Activated CD8-positive, alpha-beta memory T cell treated with anti-CD3 and anti-CD28 coated beads for 48 hours (primary cell): Measurements from ENCODE around the gene CCNA1.

Source experiments
- DNase-seq, 3 experiments: peaks; one replicate each; pipeline ENCODE4 v3.0.0-alpha.2; 2020; ENCODE audit warnings: low read depth in 2 of 3, low spot score in 2 of 3

The CCNA1 gene

DNA sequence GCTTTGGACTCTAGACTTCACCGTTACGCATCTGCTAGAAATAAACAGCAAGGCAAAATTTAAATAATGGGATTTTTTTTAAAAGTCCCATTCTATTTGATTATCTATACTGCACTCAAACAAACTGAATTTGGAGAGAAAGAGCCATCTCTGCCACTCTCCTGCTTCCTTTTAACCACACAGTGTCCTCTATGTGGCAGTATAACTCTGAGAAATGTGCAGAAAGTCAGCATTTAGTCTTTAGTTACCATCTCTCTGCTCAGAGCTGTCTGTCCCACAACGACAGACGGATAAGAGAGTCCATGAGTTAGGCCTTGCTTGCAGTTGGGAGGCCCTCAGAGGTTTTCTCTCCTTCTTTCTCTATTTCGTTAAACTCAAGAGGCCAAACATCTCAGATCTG, 21.2 kb downstream of the CCNA1 start:
- no peak for DNase-seq

DNA sequence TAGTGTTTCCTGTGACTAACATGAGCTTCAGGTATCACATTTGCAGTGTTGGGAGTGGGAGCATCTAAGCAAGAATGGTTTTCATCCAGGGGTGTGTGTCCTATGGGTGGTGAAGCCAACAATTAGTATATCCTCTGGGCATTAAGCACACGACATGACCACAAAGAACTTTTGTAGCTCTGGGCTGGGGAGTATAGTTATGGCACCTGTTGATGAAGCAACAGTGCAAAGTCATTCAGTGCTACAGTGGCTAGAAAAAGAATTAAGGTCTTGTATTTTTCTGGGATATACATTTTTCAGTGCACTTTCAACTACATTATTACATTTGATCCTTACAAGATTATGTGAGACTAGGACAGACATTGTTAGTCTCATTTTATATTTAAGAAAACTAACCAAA, 21.8 kb downstream of the CCNA1 start:
- DNase-seq: no peak

DNA sequence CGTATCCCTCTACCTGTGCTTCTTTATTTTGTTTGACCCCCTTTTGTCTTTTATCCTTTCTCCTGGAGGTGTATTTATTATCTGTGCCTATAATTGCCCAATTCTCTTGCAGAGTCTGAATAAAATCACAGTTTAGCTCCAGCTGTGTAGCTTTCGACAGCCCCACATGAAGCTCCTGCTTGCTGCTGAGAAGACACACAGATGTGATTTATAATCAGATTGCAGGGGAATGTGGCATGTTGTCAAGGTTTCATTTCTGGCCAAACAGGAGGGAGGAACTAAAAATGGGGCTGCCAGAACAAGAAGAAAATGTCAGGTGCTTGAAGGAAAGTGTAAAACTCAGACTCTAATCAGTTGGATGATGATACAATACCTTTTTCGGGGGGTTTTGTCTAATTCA, 22.7 kb downstream of the CCNA1 start:
- DNase-seq: no peak

DNA sequence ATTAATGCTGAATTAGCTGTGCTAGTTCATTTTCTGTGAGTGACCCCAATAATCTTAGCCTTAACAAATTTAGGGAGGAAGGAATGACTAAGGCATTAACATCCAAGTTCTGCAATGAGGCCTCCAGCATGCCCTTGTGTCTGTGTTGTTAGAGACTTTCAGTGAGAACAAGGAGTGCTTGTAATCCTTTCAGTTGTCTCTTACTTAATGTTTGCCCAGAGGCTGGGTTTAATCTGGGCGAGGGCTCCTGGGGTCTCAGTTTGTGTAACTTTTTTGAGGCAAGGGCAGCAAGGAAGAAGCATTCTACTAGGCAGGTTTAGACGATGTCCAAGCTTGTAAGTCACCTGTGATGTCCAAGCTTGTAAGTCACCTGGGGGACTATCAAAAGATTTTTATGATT, 24.3 kb downstream of the CCNA1 start:
- no peak for DNase-seq

DNA sequence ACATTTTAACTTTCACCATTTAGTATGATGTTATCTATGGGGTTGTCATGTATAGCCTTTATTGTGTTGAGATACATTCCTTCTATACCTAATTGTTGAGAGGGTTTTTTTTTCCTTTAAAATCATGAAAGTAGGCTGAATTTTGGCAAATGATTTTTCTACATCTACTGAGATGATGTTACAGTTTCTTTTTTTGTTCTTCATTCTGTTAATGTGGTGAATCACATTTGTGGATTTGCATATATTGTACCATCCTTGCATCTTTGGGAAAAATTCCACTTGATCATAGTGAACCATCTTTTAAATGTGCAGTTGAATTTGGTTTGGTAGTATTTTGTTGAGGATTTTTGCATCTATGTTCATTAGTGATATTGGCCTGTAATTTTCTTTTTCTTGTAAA, 29.2 kb downstream of the CCNA1 start:
- DNase-seq: no peak

DNA sequence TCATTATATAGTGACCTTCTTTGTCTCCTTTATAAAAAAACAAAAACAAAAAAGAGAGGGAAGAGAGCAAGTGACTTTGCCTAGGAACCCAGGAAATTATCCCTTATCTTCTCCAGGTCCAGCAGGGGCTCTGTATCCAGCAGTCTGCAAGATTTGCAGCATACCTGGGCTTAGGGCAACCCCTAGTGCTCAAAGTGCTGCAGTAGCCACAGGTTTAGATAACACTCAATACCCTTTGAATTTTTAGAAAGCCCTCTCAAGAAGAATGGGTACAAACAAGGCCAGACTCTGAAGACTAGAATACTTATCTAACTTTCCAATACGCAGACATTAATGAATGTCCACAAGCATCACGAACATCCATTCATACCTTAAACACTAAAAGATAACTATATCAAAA, 43.2 kb downstream of the CCNA1 start:
- no peak for DNase-seq

DNA sequence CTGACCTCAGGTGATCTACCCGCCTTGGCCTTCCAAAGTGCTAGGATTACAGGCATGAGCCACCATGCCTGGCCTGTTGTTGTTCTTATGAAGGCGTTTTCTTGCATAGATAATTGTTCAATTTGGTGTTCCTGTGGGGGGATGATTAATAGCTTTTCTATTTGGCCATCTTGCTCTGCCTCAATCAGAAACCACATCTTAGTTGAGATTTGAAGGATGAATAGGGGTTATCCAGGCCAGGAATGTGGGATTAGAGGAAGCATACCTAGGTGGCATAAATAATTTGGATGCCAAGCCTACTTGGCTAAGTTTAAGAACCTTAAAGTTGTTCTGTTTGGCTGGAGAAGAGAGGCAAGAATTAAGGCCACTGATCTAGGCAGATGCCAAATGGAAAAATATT, 44.4 kb downstream of the CCNA1 start:
- DNase-seq: no peak

DNA sequence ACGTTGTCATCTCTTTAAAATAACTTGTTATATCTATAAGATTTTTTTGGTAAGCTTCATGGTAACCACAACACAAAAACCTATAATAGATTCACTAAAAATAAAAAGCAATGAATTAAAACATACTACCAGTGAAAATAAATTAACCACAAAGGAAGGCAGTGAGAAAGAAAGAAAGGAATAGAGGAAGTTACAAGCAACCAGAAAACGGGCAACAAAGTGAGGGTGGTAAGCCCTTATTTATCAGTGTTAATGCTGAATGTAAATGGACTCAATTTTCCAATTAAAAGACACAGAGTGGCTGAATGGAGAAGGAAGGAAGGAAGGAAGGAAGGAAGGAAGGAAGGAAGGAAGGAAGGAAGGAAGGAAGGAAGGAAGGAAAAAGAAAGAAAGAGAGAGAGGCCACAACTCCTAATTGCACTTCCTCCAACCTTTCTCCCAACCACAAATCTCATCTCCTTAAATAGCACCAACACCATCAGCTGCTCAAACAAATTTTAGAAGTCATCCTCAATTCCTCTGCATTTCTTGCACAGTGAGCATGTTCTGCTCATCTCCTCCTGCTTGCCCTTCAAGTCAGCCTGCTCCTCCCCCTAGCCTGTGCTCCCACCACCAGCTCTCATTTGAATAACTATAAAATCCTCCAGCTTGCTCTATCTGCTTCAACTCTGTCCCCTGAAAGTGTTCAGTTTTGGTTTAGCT, 48.6 kb downstream of the CCNA1 start:
- no peak for DNase-seq

DNA sequence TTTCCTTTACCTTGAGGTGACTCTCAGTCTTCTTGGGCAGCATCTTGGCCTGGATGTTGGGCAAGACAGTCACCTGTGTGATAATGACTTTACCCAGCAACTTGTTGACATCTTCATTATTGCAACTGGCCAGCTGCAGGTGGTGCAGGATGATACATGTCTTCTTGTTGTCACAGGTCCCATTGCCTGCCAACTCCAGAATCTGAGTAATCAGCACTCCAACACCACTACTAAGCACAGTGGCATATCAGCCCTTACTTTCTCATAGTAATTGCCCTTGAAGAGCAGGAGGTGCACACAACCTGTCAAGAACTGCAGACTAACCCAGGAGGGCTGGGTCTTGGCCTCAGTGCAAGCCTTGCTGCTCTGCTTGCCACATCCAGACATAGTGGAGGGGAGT, 57.8 kb downstream of the CCNA1 start:
- no peak for DNase-seq
